PC-9 (cell line): Measurements from ENCODE around the gene SNX8. TPM values are rescaled to one million over a fixed set of nuclear protein-coding genes. Genes with fewer than 3 reads are reported as not detected.

Experiments used
- BruUV-seq: library from RNA; stranded (reverse); fragments of 400-500 nt; replicated peaks from 2 replicates; lab custom pipeline; 2021; lab: Mats Ljungman, UMichigan
- CTCF ChIA-PET: fragments of 300-600 bp; sonication (Branson Sonifier 250); formaldehyde crosslinking; loops from one replicate; lab custom pipeline; 2022; ENCODE audit warnings: antibody characterized with exemption; lab: Charles Lee
- POLR2A ChIA-PET: fragments of 300-600 bp; sonication (Branson Sonifier 250); formaldehyde crosslinking; loops from one replicate; lab custom pipeline; 2022; ENCODE audit warnings: antibody characterized with exemption; ENCODE audit not compliant: unreplicated experiment; lab: Charles Lee
- DNase-seq, 2 experiments: peaks; one replicate each; pipeline versions ENCODE4 v3.0.0 to v3.0.0-alpha.2; 2015 to 2022; ENCODE audit warnings: mixed read lengths in 1 of 2
- H2AFZ ChIP-seq: fragments of 200-600 bp; sonication (generic); 2 replicates; pipeline ENCODE4 v1.8.1; 2017; ENCODE audit warnings: antibody characterized with exemption
- H3F3A ChIP-seq: fragments of 200-600 bp; sonication (generic); 2 replicates; pipeline ENCODE4 v1.8.1; 2017; ENCODE audit warnings: antibody characterized with exemption, mild to moderate bottlenecking, low read depth; ENCODE audit not compliant: insufficient read depth
- H3K27ac ChIP-seq: fragments of 200-600 bp; sonication (generic); 2 replicates; pipeline ENCODE4 v1.6.1; 2016; ENCODE audit warnings: mixed run types
- H3K27me3 ChIP-seq: fragments of 200-600 bp; sonication (generic); 2 replicates; pipeline ENCODE4 v1.6.1; 2016; ENCODE audit warnings: low read depth, mixed run types; ENCODE audit not compliant: insufficient read depth
- H3K36me3 ChIP-seq: fragments of 200-600 bp; sonication (generic); 2 replicates; pipeline ENCODE4 v1.6.1; 2016; ENCODE audit warnings: low read depth, mixed run types
- H3K4me1 ChIP-seq: fragments of 200-600 bp; sonication (generic); replicated peaks from 2 replicates; pipeline ENCODE4 v1.6.1; 2016; ENCODE audit warnings: mixed run types; ENCODE audit not compliant: insufficient read depth
- H3K4me2 ChIP-seq: fragments of 200-600 bp; sonication (generic); 2 replicates; pipeline ENCODE4 v1.6.1; 2017; ENCODE audit warnings: mixed run types
- H3K4me3 ChIP-seq: fragments of 200-600 bp; sonication (generic); 2 replicates; pipeline ENCODE4 v1.6.1; 2016; ENCODE audit warnings: mixed run types
- H3K79me2 ChIP-seq: fragments of 200-600 bp; sonication (generic); 2 replicates; pipeline ENCODE4 v1.6.1; 2017; ENCODE audit warnings: low read depth, mixed run types
- H3K9me2 ChIP-seq: fragments of 200-600 bp; sonication (generic); 2 replicates; pipeline ENCODE4 v1.8.1; 2017; ENCODE audit warnings: mild to moderate bottlenecking; ENCODE audit not compliant: insufficient read depth
- H3K9me3 ChIP-seq: fragments of 200-600 bp; sonication (generic); 2 replicates; pipeline ENCODE4 v1.8.1; 2016; ENCODE audit warnings: low read depth; ENCODE audit not compliant: insufficient read depth
- H4K20me1 ChIP-seq: fragments of 200-600 bp; sonication (generic); 2 replicates; pipeline ENCODE4 v1.8.1; 2017; ENCODE audit not compliant: insufficient read depth
- EZH2 ChIP-seq: fragments of 200-600 bp; sonication (generic); IDR thresholded peaks from 2 replicates; pipeline ENCODE4 v1.8.0; 2017; ENCODE audit warnings: antibody characterized with exemption, low read depth
- intact Hi-C: fragments of 100-400 bp; cut with micrococcal nuclease; formaldehyde crosslinking; loops from one replicate; pipeline ENCODE4 v1.10.0; 2022; ENCODE audit not compliant: unreplicated experiment
- total RNA-seq: library from RNA; stranded (reverse); gene quantifications from 2 replicates; pipeline ENCODE4 v1.2.3, GENCODE V29; 2021
- TF ChIP-seq, protein P1 (sequence below): fragments of 200-600 bp; sonication (generic); conservative IDR thresholded peaks from 2 replicates; pipeline ENCODE4 v1.6.1; 2017; ENCODE audit warnings: mixed run types, antibody characterized with exemption, mild to moderate bottlenecking, moderate library complexity

Gene SNX8
- total RNA-seq, 1 experiment from 2014 or later = 102 TPM

DNA sequence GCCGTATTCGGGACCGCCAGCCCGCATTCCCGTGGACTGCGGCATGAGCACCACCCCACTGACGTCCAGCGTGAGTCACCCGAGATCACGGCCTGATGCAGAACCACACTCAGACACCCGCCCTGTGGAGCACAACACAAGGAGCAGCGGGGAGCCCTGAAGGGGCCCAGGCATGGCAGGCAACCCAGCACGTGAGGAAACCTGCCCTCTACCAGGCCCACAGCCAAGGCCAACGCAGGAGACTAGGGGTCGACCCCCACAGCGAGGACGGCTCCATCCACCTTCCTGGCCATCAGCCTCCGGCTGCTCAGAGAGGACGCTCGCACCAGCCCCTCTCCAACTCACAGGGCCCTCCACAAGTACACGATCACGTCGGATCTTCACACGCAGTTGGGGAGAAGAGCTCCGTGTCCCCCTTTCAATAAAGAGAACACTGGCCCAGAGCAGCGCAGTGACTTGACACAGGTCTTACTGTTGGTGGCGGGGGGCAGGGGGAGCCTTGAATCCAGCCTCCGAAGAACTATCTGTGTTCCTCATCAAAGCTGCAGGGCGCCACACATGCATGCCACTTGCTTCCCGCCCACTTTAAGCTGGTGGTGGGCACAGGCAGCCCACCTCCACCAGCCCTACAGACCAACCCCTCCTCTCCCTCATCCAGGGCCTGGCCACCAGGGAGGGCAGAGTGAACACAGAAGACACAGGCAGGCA lies 103.5 kb downstream of the SNX8 start:
- Histone ChIP-seq H3K9me3 (no peaks in the 10 kb centered on the region), H3K79me2 (no peaks in the 10 kb centered on the region), H3K27me3 (no peaks in the 10 kb centered on the region), H3K27ac (no peak overlapping the region), H3K4me3 (no peak overlapping the region), H2AFZ (no peak overlapping the region), H4K20me1 (peaks cover 4% of the 10 kb centered on the region; the same call in 1 of the 2 replicates), H3K4me1 (no peaks in the 10 kb centered on the region), H3F3A (no peaks in the 10 kb centered on the region), H3K36me3 (peaks cover 12% of the 10 kb centered on the region; the same call in 1 of the 2 replicates), H3K4me2 (no peak overlapping the region), H3K9me2 (no peaks in the 10 kb centered on the region)
- POLR2A ChIA-PET = no interaction called here
- DNase-seq = no peak
- BruUV-seq = no TSS peak
- CTCF ChIA-PET = interaction anchor here (0.5 kb wide), 1 partner anchor 706 kb away, joined by 5 read pairs; no protein-coding TSS in a partner anchor
- TF ChIP-seq EZH2 = no peak
- TF ChIP-seq, protein P1, sequence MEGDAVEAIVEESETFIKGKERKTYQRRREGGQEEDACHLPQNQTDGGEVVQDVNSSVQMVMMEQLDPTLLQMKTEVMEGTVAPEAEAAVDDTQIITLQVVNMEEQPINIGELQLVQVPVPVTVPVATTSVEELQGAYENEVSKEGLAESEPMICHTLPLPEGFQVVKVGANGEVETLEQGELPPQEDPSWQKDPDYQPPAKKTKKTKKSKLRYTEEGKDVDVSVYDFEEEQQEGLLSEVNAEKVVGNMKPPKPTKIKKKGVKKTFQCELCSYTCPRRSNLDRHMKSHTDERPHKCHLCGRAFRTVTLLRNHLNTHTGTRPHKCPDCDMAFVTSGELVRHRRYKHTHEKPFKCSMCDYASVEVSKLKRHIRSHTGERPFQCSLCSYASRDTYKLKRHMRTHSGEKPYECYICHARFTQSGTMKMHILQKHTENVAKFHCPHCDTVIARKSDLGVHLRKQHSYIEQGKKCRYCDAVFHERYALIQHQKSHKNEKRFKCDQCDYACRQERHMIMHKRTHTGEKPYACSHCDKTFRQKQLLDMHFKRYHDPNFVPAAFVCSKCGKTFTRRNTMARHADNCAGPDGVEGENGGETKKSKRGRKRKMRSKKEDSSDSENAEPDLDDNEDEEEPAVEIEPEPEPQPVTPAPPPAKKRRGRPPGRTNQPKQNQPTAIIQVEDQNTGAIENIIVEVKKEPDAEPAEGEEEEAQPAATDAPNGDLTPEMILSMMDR = no peak
- intact Hi-C loops = no loop called here

DNA sequence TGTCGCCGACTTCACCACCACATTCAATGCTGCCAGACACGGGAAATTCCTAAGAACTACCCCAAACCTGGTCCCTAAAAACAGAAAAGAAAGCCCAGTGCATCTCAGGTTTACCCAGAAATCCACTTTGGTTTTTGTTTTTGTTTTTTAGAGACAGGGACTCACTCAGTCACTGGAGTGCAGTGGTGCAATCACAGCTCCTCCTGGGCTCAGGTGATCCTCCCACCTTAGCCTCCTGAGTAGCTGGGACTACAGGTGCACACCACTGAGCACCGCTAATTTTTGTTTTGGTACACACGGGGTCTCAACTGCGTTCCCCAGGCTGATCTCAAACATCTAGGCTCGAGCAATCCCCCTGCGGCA lies 104.3 kb downstream of the SNX8 start:
- BruUV-seq = no TSS peak
- ChIA-PET CTCF (interaction anchor here (0.6 kb wide), 1 partner anchor 35 kb away, joined by 15 read pairs; no protein-coding TSS in a partner anchor), POLR2A (no interaction called here)

DNA sequence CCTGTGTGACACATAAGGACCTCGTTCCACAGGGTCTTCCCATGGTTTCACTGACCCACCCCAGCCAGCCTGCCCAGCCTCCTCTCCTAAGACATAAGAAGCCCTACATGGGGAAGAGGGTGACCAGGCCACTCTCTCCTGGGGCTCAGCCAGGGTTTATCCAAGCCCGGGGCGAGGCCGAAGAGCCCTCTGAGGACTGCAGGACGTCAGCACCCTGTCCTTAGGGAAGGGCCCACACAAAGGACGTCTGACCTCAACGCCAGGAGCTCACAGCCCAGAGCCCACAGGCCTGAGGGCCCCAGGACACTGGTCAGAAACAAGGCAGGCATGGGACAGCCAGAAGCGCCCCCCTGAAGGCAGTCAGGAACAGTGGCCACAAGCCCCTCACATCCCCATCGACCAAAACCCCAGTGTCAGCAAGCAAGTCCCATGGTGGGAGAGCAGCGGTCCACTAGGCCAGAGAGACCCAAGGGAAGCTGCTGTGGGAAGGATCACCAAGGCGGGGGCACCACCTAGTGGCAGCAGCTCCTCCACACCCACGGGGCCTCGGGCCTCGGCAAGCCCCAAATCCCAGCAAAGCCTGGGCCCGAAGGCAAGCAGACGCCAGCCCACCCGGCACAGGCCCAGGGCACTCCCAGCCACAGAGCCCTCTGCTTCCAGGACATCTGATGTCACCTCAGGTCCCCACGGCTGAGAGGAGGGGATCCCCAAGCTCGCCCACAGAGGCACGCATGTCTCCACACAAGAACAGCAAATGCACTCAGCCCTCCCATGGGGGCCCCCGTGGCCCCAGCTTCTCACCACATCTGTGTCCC lies 104.9 kb downstream of the SNX8 start:
- DNase-seq = peak in 1 of 2 experiments; percentile 49
- Histone ChIP-seq H2AFZ (no peak overlapping the region), H3K27ac (no peak overlapping the region), H3K4me3 (no peak overlapping the region), H3K79me2 (no peaks in the 10 kb centered on the region), H3K9me2 (no peaks in the 10 kb centered on the region), H3K4me2 (no peak overlapping the region), H3K36me3 (peaks cover 2% of the 10 kb centered on the region; the same call in 1 of the 2 replicates), H3K27me3 (no peaks in the 10 kb centered on the region), H3F3A (no peaks in the 10 kb centered on the region), H3K4me1 (no peaks in the 10 kb centered on the region), H4K20me1 (peaks cover 7% of the 10 kb centered on the region; the same call in 1 of the 2 replicates), H3K9me3 (no peaks in the 10 kb centered on the region)
- CTCF ChIA-PET = interaction anchor here (0.6 kb wide), 1 partner anchor 34 kb away, joined by 15 read pairs; no protein-coding TSS in a partner anchor
- POLR2A ChIA-PET = no interaction called here
- TF ChIP-seq EZH2 = no peak
- TF ChIP-seq, protein P1 = peak; percentile 68
- BruUV-seq = no TSS peak
- intact Hi-C loops = loop anchor here (5.0 to 10.0 kb wide), 2 partner anchors 545 to 632 kb away; no protein-coding TSS in a partner anchor

More for the DNA sequence above, 104.3 kb downstream of the SNX8 start:
- no peaks in the 10 kb centered on the region for H3K4me1 ChIP-seq
- H3K79me2 ChIP-seq = no peaks in the 10 kb centered on the region
- no peak for DNase-seq
- no peaks in the 10 kb centered on the region for H3K9me2 ChIP-seq
- TF ChIP-seq, protein P1 = no peak
- no peak for TF ChIP-seq EZH2
- H3K9me3 ChIP-seq = no peaks in the 10 kb centered on the region
- H4K20me1 ChIP-seq = peaks cover 8% of the 10 kb centered on the region; the same call in 1 of the 2 replicates
- H3K27me3 ChIP-seq = no peaks in the 10 kb centered on the region
- H2AFZ ChIP-seq = no peak overlapping the region
- H3K4me2 ChIP-seq = no peak overlapping the region
- no peak overlapping the region for H3K4me3 ChIP-seq
- H3K27ac ChIP-seq = no peak overlapping the region
- peaks cover 7% of the 10 kb centered on the region; the same call in 1 of the 2 replicates for H3K36me3 ChIP-seq
- intact Hi-C loops = loop anchor here (5.0 to 10.0 kb wide), 2 partner anchors 545 to 633 kb away; no protein-coding TSS in a partner anchor
- H3F3A ChIP-seq = no peaks in the 10 kb centered on the region
